Measurements from ENCODE around the gene NID2. TPM values are rescaled to one million over a fixed set of nuclear protein-coding genes. Genes with fewer than 3 reads are reported as not detected.

The NID2 gene
- total and polyA plus RNA-seq, 10 of the 15 experiments (the other 5 are each of a cell fraction or from before 2014, with no cell fraction given) = 0.04 to 0.49 (median 0.23) TPM; not detected in 3

GRCh38 chr14:52077256-52077979 is 8.6 kb upstream of the NID2 start:
- Histone ChIP-seq H3K27ac (ENCODE audit: control insufficient read depth, insufficient read depth) (no peak overlapping the region), H3K36me3 (ENCODE audit: control insufficient read depth in 2 of 2, insufficient read depth in 2 of 2, low read length in 1 of 2) (no peaks in the 10 kb centered on the region), H3K4me1 (ENCODE audit: control insufficient read depth, insufficient read depth, low read length) (no peaks in the 10 kb centered on the region), H2AFZ (ENCODE audit: control insufficient read depth, low read depth, low read length) (no peak overlapping the region), H3K9ac (ENCODE audit: control insufficient read depth, insufficient read depth, low read length) (no peak overlapping the region), H4K20me1 (ENCODE audit: control insufficient read depth, insufficient read depth) (no peaks in the 10 kb centered on the region), H3K9me3 (replicated peaks; ENCODE audit: control insufficient read depth, insufficient read depth, low read length) (no peaks in the 10 kb centered on the region), H3K79me2 (ENCODE audit: control insufficient read depth, insufficient read depth, low read length) (no peaks in the 10 kb centered on the region), H3K4me3 (no peak overlapping the region), H3K4me2 (ENCODE audit: control insufficient read depth, insufficient read depth) (no peak overlapping the region), H3K27me3 (replicated peaks in 1 of 2; ENCODE audit: control insufficient read depth in 2 of 2, insufficient read depth in 2 of 2, low read length in 1 of 2) (peaks cover 0 to 3% of the 10 kb centered on the region in 2 experiments; a peak in 2 of 4 replicates)
- in situ Hi-C loops (cut with MboI) (no loop called here), intact Hi-C loops (cut with micrococcal nuclease; ENCODE audit: unreplicated experiment) (no loop called here)
- DNase-seq (ENCODE audit: low read depth, low spot score) = no peak
- FAIRE-seq = no peak
- CTCF ChIA-PET = interaction anchor here (1.4 kb wide), 1 partner anchor 32 kb away, joined by 5 read pairs; no protein-coding TSS in a partner anchor
- no TSS peak for BruUV-seq (replicated peaks)
- POLR2A ChIA-PET = no interaction called here
- RAD21 ChIA-PET (ENCODE audit: unreplicated experiment) = no interaction called here
- no peak for ATAC-seq
- SMC1A ChIA-PET (ENCODE audit: uncharacterized antibody, unreplicated experiment) = interaction anchor here (1.2 kb wide), 1 partner anchor 51 kb away, joined by 3 read pairs; no protein-coding TSS in a partner anchor
- WGBS (ENCODE audit: insufficient coverage, insufficient replicate concordance, low lambda C conversion rate, missing lambda C conversion rate) = 24% methylated on average over 2 of the region's 2 CpGs
- TF ChIP-seq SKIL (IDR thresholded peaks at IDR 0.05; ENCODE audit: low read depth, poor library complexity, severe bottlenecking) (no peak), SMC3 (IDR thresholded peaks at IDR 0.05; ENCODE audit: borderline replicate concordance, low read length) (no peak), ZSCAN29 (IDR thresholded peaks at IDR 0.05) (no peak), ZBTB11 (CRISPR knock-in tag; IDR thresholded peaks at IDR 0.05) (no peak), BMI1 (IDR thresholded peaks at IDR 0.05; ENCODE audit: borderline replicate concordance) (no peak), SUPT20H (IDR thresholded peaks at IDR 0.05; ENCODE audit: borderline replicate concordance, control insufficient read depth, low read depth, low read length) (no peak), CREB1 (IDR thresholded peaks at IDR 0.05; ENCODE audit: low read depth) (no peak), STAT1 (conservative IDR thresholded peaks at IDR 0.05) (no peak), POLR2A (IDR thresholded peaks at IDR 0.05; ENCODE audit: low read depth, low read length) (no peak), SIX5 (IDR thresholded peaks at IDR 0.05; ENCODE audit: low read depth, low read length, severe bottlenecking) (no peak), BCL11A (IDR thresholded peaks at IDR 0.05; ENCODE audit: low read depth, low read length) (no peak), MEF2B (IDR thresholded peaks at IDR 0.05; ENCODE audit: partially characterized antibody, poor library complexity, severe bottlenecking) (no peak), SMARCA5 (IDR thresholded peaks at IDR 0.05) (no peak), MLLT1 (IDR thresholded peaks at IDR 0.05) (no peak)

All from GM12878 (cell line).